ENCODE measurements around the gene PLA2G4B.

Gene PLA2G4B

DNA sequence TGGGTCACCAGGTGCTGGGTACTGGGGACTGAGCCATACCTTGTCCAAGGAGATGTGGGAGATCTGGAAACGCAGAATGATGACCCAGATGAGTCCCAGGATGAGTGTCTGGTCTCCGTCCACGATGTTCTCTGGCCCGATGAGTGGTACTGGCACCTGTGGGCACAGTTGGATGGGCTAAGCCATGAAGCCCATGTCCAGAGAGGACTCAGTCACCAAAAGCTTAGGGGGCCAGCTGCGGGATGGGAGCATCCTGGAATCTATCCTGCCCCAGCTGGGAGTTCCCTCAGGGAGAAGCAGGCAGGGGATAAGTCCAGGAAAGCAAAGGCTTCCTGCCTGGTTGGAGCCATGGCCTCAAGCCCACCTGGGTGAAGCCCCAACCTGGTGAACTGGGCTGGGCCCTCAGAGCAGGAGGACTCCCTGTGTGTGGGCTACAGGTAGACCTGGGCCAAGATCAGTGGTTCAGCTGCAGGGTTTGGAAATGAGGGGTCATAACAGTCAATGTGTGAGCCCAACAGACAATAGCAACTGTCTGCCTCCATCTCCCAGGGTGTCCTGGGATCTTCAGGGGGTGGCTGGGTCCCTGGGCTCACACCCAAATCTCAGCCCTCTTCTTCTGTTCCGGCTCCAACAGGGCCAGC lies 51.5 kb downstream of the PLA2G4B start:
- no peak for DNase-seq (ENCODE audit: low spot score)

GRCh38 chr15:41891226-41891625 lies 52.6 kb downstream of the PLA2G4B start:
- no peak for DNase-seq (ENCODE audit: low spot score)

- DNase-seq (ENCODE audit: low spot score), result no peak
Observed at GRCh38 chr15:41891946-41892345, 53.3 kb downstream of the PLA2G4B start.

DNA sequence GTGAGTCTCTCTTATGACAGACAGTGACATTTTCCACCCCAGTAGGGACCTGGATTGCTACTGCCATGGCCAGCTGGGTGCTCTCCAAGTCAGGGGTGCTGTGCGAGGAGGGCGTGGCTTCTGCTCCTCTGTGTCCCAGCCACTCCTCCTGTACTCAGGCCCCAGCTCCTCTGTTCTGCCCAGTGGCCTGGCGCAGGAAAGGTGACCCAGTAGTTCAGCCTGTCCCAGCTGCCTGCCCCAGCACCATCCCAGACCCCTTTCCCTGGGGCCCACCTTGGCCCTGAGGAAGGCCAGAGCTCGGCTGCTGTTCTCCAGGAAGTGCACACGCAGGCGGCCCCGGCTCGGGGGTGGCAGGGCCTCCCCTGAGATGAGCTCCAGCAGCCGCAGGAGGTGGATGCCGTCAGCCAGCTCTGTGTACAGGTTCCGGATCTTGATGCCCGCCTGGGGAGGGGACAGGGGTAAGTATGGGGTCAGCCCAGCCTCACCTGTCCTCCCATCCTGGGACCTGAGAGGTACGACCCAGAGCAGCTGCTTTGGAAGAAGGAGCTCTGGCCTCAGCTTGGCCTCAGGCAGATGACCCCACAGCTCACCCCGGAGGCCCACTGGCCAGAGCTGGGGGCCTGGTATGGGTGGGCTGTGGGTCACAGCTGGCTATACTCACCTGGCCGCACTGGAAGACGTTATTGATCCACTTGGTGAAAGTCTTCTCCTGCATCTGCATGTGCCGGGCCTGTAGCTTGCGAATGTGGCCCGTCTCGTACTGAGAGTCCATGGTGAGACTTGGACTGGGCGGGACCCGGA lies 54.2 kb downstream of the PLA2G4B start:
- DNase-seq (ENCODE audit: low spot score), result no peak

DNA sequence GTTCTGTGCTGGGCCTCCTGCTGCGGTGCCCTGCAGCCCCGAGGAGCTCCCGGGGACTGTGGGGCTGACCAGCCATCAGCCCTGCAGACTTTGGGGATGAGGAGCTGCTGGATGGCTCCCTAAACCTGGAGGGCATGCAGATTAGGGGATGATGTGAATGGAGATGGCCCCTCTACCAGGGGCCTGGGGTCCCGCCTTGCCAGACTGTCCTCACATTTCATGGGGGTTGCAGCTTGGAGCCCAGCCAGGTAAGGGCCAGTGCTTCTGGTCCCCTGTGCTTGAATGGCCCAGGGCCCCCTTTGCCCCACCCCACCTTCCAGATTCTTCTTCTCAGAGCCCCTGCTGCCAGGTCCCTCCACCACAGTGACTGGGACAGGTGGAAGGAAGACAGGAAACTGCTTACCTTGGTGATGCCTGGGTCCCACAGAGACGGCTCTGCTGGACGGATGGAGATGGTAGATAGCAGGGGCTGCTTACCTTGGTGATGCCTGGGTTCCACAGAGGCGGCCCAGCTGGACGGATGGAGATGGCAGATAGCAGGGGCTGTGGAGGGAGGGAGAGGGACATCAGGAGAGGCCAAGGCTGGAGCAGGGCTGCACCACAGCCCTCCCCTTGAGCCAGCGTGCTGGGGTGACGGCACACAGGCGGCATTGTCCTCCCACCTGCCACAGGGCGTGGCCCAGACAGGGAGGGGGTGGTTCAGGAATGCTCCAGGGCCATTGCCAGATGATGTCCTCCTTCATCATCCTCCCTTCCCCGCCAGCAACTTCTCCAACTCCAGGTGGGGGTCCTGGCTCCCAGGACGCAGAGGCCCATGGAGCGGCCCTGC lies 55.0 kb downstream of the PLA2G4B start, which contains the start of gene SPTBN5:
Gene SPTBN5 (minus strand): TSS at position 632 of the 829 bp plus-strand sequence. CDS start 556 bp downstream, at position 76.
- DNase-seq (ENCODE audit: low spot score), result no peak

- DNase-seq (ENCODE audit: low spot score), result no peak
Observed at GRCh38 chr15:41894251-41894790, 55.7 kb downstream of the PLA2G4B start.

GRCh38 chr15:41894791-41895463 lies 56.3 kb downstream of the PLA2G4B start:
- DNase-seq (ENCODE audit: low spot score), result no peak

DNA sequence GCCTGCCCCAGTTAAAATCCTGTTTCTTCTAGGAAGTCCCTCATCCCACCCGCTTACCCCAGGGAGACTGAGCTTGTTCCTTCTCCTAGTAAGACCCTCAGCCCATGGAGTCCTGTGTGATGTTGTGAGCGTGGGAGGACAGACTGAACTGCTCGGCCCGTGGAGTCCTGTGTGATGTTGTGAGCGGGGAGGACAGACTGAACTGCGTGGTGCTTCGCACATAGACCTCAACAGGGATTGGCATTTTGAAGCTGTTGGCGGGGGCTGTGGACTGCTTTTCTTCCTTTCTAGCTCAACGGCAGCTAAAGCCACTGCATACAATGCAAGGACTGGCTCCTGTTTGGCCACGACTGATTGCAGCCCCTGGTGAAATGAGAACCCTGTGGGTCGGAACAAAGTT lies 56.8 kb downstream of the PLA2G4B start:
- DNase-seq (ENCODE audit: low spot score), result no peak

GRCh38 chr15:41895957-41896356 lies 57.3 kb downstream of the PLA2G4B start:
- DNase-seq (ENCODE audit: low spot score), result no peak

- DNase-seq (ENCODE audit: low spot score), result no peak
Observed at GRCh38 chr15:41896566-41896965, 57.9 kb downstream of the PLA2G4B start.

DNA sequence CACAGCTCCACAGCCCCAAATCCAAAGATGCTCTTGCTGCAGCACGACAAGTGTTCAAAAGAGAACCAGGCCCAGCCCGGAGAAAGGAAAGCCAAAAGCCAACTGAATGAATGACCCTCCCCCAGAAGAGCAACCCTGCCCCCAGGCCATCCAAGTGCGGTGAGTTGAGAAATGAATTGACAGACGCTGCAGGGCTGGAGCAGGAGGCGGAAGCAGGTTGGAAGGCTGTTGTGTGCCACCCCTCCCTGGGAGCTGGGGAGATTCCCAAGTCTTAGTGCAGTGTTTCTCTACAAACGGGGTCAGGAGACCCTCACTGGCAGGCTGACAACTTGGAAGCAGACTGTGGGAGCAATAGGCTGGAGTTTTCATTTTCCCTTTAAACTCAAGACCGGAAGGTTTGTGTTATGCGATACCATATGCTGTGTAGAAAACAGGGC lies 58.7 kb downstream of the PLA2G4B start:
- no peak for DNase-seq (ENCODE audit: low spot score)
